Stimulated activated CD8-positive, alpha-beta memory T cell treated with anti-CD3 and anti-CD28 coated beads, Interleukin-7, amount 100 ng/mL, for 24 hours (primary cell): Measurements from ENCODE around the gene MYO1B.

Source experiments
- DNase-seq: peaks from one replicate; pipeline ENCODE4 v3.0.0-alpha.2; 2020; ENCODE audit warnings: low read depth

MYO1B gene

DNA sequence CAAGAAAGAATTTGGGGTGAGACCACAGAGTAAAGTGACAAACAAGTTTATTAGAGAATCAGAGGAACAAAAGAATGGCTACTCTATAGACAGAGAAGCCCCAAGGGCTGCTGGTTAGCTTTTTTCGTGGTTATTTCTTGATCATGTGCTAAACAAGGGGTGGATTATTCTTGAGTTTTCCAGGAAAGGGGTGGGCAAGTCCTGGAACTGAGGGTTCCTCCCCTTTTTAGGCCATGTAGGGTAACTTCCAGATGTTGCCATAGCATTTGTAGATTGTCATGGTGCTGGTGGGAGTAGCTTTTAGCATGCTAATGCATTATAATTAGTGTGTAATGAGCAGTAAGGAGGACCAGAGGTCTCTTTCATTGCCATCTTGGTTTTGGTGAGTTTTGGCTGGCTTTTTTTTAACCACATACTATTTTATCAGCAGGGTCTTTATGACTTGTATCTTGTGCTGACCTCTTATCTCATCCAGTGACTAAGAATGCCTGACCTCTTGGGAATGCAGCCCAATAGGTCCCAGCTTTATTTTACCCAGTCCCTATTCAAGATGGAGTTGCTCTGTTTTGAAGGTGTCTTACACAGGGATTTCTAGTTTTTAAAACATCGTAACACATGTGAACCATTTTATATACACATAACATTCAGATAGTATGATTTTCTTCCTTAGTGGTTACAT is 77.8 kb downstream of the MYO1B start:
- DNase-seq = no peak

DNA sequence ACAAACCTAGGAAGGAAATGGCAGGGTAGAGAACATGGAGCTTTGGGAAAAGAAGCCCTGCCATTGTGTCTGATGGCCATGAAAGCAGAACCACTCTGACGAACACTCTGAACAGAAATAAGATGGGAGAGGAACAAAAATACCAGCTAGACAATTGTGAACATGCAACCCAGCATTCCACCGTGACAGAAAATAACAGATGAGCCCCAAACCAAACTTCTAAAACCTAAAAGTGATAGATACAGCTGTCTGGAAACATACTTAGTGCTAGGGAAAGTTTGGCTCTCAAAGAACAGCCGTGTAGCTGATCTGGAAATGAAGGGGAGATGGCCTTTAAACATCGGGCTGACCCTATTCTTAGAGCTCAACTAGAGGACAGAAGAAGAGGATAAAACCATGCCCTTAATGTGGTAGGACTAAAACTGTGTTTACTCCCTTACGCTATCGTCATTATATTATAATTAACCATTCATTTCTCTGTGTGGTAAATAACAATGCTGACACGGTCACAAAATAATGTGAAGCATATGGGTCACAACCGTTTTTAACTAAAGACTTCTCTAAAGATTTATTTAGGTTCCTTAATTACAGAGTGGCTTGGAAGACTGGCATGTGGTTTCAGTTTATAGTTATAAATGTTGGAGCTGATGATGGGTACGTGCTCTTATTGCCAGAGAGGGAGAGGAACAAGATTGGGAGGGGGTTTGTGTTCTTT is 80.6 kb downstream of the MYO1B start:
- no peak for DNase-seq

DNA sequence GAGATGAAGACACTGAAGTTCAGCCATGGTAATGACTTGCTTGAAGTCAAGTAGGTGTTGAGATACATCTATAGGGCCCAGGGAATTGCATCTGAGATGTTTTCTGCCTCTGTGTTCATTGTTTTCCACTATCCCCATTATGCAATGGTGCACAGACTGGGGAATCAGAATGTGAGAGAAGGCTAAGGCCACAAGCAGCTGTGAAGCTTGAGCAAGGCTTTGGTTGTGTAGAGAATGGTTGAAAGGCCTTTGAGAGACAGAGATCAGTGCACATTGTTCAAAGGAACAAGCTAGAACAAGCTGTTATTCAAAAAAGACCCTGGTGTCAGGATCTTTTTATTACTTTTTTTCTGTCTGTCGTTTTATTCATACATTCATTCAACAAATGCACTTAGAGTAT is 82.3 kb downstream of the MYO1B start:
- no peak for DNase-seq

DNA sequence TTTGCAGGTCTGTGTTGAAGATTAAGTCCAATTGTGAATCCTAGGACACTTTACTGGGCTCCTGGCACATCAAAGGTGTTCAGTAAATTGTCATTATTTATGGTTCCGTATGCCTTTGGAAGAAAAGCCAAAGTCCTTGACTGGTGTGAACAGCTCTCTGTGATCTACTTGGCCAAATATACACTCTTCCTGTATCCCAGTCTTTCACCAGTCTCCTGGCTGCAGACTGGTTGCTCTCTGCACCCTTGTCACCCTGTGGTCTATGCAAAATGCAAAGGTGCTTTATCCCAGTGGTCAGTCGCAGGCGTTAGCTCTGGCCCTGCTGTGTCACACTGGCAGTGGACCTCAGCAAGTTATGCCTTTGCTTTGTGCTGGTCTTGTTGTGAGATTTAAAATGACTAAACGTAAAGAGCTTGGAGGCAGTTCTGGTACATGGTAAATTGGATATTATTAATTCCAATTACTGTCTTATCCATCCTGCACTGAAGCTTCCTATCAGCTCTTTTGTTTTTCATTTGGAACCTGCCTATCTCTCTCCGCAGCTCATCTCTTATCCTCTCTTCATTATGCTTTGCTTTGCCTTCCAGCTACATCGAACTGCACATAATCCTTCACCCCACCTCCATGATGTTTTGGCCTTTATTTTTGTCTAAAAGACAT is 83.1 kb downstream of the MYO1B start:
- DNase-seq = no peak

DNA sequence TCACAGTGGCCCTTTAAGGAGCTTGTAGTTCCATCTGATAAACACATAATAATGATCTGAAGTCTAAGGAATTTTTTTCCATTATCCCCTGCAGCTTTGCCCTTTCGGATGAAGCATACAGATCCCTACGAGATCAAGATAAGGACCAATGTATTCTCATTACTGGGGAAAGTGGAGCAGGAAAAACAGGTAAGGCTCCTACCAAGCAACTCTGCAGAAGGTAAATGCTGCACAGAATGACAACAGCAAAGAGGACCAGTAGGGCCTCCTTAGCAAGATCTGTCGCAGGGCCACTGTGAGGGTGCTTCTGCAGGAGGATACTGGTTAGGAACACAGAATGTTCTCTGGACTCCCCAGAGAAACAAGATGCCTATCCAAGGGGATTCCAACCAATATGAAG is 84.6 kb downstream of the MYO1B start:
- no peak for DNase-seq

GRCh38 chr2:191333911-191334357 is 88.7 kb downstream of the MYO1B start:
- no peak for DNase-seq

GRCh38 chr2:191335875-191336464 is 90.8 kb downstream of the MYO1B start:
- no peak for DNase-seq

GRCh38 chr2:191341436-191341835 is 96.2 kb downstream of the MYO1B start:
- DNase-seq = no peak

- DNase-seq = no peak
Measured at GRCh38 chr2:191343796-191344338, 98.7 kb downstream of the MYO1B start.

DNA sequence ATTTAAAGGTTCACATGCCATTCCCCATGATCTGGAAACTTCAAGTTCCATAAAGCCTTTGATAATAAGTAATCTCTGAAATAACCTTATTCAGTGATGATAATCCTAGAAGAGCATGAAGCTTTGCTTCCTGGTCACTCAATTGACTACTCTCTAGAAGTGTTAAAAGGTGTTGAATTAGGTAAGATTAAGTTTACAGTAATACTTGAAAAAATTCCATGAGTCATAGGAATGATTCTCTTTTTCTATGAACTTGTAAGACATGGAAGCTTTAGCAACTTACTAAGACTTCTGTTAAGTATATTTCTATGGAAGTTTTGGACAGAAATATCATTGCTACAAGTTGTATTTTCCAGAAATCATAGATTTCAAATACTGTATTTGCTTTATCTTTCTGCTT is 100.6 kb downstream of the MYO1B start:
- no peak for DNase-seq

GRCh38 chr2:191347154-191347553 is 102.0 kb downstream of the MYO1B start:
- no peak for DNase-seq

GRCh38 chr2:191347881-191348280 is 102.7 kb downstream of the MYO1B start:
- DNase-seq = no peak

GRCh38 chr2:191349990-191350389 is 104.8 kb downstream of the MYO1B start:
- DNase-seq = no peak

- DNase-seq = no peak
Measured at GRCh38 chr2:191350826-191351225, 105.6 kb downstream of the MYO1B start.

DNA sequence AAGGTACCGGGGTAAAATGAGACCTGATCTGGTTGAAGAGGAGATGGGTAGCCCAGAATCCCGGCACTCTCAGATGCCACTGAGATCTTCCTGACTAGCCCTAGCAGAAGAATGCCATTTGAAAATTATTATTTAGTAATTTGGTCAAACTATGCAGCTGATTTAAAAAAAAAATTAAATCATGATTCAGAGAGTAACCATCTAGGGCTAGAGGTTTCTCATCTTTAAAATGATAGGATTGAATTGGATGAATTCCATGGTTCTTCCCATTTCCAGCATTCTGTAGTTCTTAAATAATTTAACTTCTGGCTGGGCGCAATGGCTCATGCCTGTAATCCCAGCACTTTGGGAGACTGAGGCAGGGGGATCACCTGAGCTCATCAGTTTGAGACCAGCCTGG is 106.1 kb downstream of the MYO1B start:
- no peak for DNase-seq

GRCh38 chr2:191351921-191352320 is 106.7 kb downstream of the MYO1B start:
- no peak for DNase-seq

GRCh38 chr2:191352536-191352935 is 107.3 kb downstream of the MYO1B start:
- DNase-seq = no peak

- no peak for DNase-seq
Measured at GRCh38 chr2:191355170-191355758, 110.1 kb downstream of the MYO1B start.

DNA sequence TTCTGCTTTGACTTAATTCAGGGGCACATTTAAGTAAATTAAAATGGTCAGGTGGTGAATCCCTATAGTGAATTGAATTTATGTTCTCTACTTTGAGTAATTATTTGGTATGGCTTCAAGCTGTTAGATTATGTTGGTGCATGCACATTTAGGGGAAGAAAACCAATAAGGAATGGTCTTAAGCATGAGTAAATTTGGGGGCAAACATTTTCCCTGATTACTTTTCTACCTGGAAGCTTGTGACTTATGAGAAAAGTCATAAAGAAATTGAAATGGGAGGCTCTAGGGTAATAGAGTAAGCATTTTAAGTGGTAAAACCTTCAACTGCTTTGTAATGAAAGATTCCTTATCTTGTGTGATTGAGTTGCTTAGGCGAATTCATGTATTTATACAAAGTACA is 112.5 kb downstream of the MYO1B start:
- no peak for DNase-seq

DNA sequence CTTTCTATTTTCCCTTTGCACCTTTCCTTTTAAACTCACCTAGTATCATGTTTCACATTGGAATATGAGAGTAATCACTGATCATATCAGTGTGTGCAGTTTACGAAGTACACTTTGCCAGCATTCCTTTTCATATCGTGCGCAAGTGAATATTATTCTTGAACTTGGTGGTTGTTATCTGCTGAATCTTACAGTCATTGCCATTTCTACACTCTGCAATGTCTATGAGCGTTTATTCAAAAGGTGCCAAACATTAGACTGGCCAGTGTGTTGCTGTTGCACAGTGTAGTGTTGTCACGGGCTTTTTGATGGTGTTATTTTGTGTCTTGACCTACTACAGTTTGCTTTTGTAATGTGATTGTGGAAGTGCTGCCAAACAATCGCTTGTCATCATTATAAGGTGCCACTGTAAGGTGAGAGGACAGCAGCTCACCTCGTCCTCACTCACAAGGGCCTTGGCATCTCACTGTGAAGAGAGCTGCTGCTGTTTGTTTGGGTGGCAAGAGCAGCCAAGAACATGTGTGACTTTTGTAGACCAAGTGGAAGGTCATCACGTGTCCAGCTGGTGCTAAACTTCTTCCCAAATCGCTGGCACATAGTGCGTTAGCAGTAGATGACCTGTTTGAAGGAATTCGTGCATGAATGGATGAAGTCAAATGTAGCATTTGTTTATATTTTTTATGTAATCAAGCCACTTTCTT is 113.3 kb downstream of the MYO1B start:
- DNase-seq = no peak

DNA sequence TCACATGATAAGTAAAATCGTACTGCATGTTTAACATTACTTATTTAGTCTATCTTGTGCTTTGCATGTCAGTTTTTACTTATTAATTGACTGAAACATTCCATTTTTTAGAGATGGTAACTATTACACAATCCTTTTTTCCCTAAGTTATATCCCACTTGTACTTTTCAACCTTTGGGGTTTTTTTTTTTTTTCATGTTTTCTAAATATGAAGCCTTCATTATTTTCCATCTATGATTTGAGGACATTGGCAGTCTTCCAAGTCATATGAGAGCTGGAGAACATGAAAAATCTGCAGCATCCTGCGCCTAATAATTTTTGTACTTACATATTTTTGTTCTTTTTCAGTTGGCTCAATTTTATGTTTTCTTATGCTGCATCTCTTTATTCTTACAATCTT is 113.9 kb downstream of the MYO1B start:
- no peak for DNase-seq

GRCh38 chr2:191360918-191361317 is 115.7 kb downstream of the MYO1B start:
- DNase-seq = no peak
